CD4-positive, alpha-beta T cell (primary cell): ENCODE measurements around the gene GNG2. TPM values are rescaled to one million over a fixed set of nuclear protein-coding genes. Genes with fewer than 3 reads are reported as not detected.

ENCODE experiments used
- ATAC-seq: fragments of 200-7000 bp; cut with Tn5 transposase; one replicate; pipeline ENCODE4 v1.10.0; 2022; ENCODE audit warnings: mild to moderate bottlenecking; ENCODE audit not compliant: poor library complexity
- CTCF ChIA-PET: fragments of 350-600 bp; sonication (Branson Sonifier 250); formaldehyde crosslinking; loops from one replicate; lab custom pipeline; 2021; ENCODE audit warnings: antibody characterized with exemption, inconsistent platforms; lab: Charles Lee
- POLR2A ChIA-PET: fragments of 350-600 bp; sonication (Branson Sonifier 250); formaldehyde crosslinking; loops from one replicate; lab custom pipeline; 2021; ENCODE audit warnings: antibody characterized with exemption, inconsistent platforms; lab: Charles Lee
- DNase-seq, 14 experiments: peaks; one replicate each; pipeline ENCODE4 v3.0.0-alpha.2; 2013 to 2020; ENCODE audit warnings: mixed read lengths in 2 of 14
- H3K27ac ChIP-seq, 2 donors: one replicate each; pipeline versions ENCODE4 v1.5.1 to v1.7.0; 2013; ENCODE audit warnings: low read length in 2 of 2, low read depth in 1 of 2, mild to moderate bottlenecking in 1 of 2
- H3K27me3 ChIP-seq, 2 experiments: 1 replicate in 1 of 2; 2 replicates in 1 of 2; pipeline versions ENCODE4 v1.6.1 to v1.7.0; 2013; ENCODE audit warnings: low read length in 2 of 2, control low read depth in 1 of 2, mild to moderate bottlenecking in 1 of 2, moderate library complexity in 1 of 2; ENCODE audit not compliant: insufficient read depth in 2 of 2, control insufficient read depth in 1 of 2
- H3K36me3 ChIP-seq: one replicate; pipeline ENCODE4 v1.6.1; 2013; ENCODE audit warnings: low read length, control low read depth; ENCODE audit not compliant: insufficient read depth
- H3K4me1 ChIP-seq: one replicate; pipeline ENCODE4 v1.6.1; 2013; ENCODE audit warnings: low read length, control low read depth; ENCODE audit not compliant: insufficient read depth
- H3K4me3 ChIP-seq: one replicate; pipeline ENCODE4 v1.5.1; 2013; ENCODE audit warnings: mild to moderate bottlenecking, low read length, moderate library complexity
- H3K9me3 ChIP-seq, 2 experiments: 1 replicate in 1 of 2; 2 replicates in 1 of 2; pipeline versions ENCODE4 v1.6.1 to v1.7.0; 2013; ENCODE audit warnings: low read length in 2 of 2, mild to moderate bottlenecking in 2 of 2, control low read depth in 1 of 2, moderate library complexity in 1 of 2; ENCODE audit not compliant: control insufficient read depth in 1 of 2, insufficient read depth in 1 of 2
- H3K27ac Mint-ChIP-seq: one replicate; pipeline ENCODE4 v1.8.0; 2020; ENCODE audit warnings: mixed read lengths
- H3K27me3 Mint-ChIP-seq: one replicate; pipeline ENCODE4 v1.8.0; 2021; ENCODE audit warnings: mixed read lengths
- H3K36me3 Mint-ChIP-seq: one replicate; pipeline ENCODE4 v1.8.0; 2021; ENCODE audit warnings: low read depth, mixed read lengths
- H3K4me1 Mint-ChIP-seq: one replicate; pipeline ENCODE4 v1.8.0; 2021; ENCODE audit warnings: low read depth, mixed read lengths
- H3K4me3 Mint-ChIP-seq: one replicate; pipeline ENCODE4 v1.8.0; 2020; ENCODE audit warnings: mild to moderate bottlenecking, mixed read lengths
- H3K9me3 Mint-ChIP-seq: one replicate; pipeline ENCODE4 v1.8.0; 2020; ENCODE audit warnings: mixed read lengths
- CTCF ChIP-seq: fragments of 200-600 bp; IDR thresholded peaks from one replicate; pipeline ENCODE4 v1.8.0; 2022; ENCODE audit warnings: antibody characterized with exemption, mild to moderate bottlenecking
- intact Hi-C, 2 experiments: fragments of 100-400 bp; cut with DNase I in 1 of 2; cut with micrococcal nuclease in 1 of 2; formaldehyde crosslinking; loops; one replicate each; pipeline versions ENCODE4 v1.15.1 to v1.9.0; 2023 to 2025; cut with DNase I, micrococcal nuclease
- total RNA-seq, 174 experiments: library from RNA in 2 of 174; stranded (reverse) in 2 of 174; gene quantifications; one replicate each; pipeline ENCODE4 v1.2.3 and lab custom pipeline; 2021 to 2026

The GNG2 gene
- total RNA-seq, 2 experiments from 2014 or later, result 138 to 139 TPM

DNA sequence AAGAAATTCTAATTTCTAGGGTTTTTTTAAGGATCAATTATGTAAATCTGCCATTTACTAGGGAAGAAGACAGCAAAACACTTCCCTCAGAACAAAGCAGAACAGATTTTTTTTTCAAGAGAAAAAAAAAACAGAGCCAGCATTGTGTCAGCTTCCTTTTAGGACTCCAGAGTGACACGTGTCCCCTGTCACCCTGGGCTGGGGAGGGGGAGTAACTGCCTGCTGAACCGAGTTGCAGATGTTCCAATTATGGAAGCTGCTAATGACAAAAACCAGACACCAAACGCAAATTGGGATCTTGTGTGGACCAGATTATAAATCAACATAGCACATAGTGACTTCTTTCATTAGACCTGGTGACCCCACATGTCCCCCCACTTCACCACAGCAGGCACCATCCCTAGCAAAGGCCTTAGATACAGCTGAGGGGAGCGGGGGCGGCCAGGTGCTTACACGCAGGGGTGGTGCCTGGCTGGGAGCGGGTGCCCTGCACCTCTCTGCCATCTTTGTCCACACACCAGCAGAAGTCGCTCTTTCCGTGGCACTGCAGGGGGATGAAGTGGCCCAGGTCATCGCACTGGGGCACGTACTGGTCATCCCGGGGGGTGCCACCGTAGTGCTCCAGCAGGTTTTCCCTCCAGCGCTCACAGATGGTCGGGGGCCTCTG, 154.3 kb downstream of the GNG2 start:
- Mint-ChIP-seq H3K27me3 (peaks cover 6% of the 10 kb centered on the region), H3K27ac (no peak overlapping the region), H3K4me3 (no peak overlapping the region), H3K36me3 (peaks cover 26% of the 10 kb centered on the region), H3K9me3 (no peaks in the 10 kb centered on the region), H3K4me1 (peaks cover 2% of the 10 kb centered on the region)
- H3K4me3 ChIP-seq, result no peak overlapping the region
- H3K27me3 ChIP-seq, result no peaks in the 10 kb centered on the region
- H3K9me3 ChIP-seq, result no peaks in the 10 kb centered on the region
- ChIA-PET POLR2A (no interaction called here), CTCF (interaction anchor here (0.6 to 1.4 kb wide), 2 partner anchors 19 to 87 kb away, joined by 3 read pairs; no protein-coding TSS in a partner anchor)
- intact Hi-C loops, result no loop called here
- H3K36me3 ChIP-seq, result peaks cover 19% of the 10 kb centered on the region
- ATAC-seq (no peak), DNase-seq (no peak)
- H3K4me1 ChIP-seq, result no peaks in the 10 kb centered on the region
- H3K27ac ChIP-seq, result no peak overlapping the region
- TF ChIP-seq CTCF, result no peak

DNA sequence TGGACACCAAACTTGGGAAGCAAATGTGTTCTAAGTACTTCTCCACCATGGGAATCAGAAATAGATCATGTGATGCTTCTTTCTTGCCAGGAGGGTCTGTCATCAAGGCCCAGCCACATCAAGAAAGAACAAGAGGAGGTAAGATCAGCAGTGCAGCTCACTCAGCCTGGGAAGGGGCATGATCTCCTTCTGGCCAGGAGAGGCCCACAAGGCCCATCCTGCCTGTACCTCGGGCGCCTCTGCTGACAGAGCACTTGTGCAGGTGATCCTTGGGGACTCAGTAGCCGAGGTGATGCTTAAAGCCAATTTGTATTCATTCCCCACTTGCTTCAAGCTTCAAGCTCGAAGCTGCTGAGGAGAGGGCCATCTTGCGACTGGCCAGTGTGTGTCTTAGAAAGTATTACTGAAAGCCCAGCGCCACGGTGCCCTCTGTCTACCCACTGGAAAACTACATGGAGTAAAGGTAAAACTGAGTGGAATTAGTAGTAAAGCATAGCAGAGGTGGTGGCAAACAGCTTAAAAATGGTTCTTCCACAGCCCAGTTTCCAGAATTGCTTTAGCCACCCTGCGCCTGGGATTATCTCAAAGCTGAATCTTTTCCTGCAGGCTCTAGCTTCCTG, 155.1 kb downstream of the GNG2 start:
- DNase-seq (no peak), ATAC-seq (no peak)
- peaks cover 18% of the 10 kb centered on the region for H3K36me3 Mint-ChIP-seq
- Histone ChIP-seq H3K27me3 (no peaks in the 10 kb centered on the region), H3K9me3 (no peaks in the 10 kb centered on the region), H3K27ac (no peak overlapping the region), H3K4me1 (no peaks in the 10 kb centered on the region), H3K4me3 (no peak overlapping the region), H3K36me3 (peaks cover 12% of the 10 kb centered on the region)
- no peaks in the 10 kb centered on the region for H3K9me3 Mint-ChIP-seq
- ChIA-PET POLR2A (no interaction called here), CTCF (interaction anchor here (1.3 kb wide), 1 partner anchor 18 kb away, joined by 4 read pairs; no protein-coding TSS in a partner anchor)
- H3K27me3 Mint-ChIP-seq, result peaks cover 6% of the 10 kb centered on the region
- peaks cover 10% of the 10 kb centered on the region for H3K4me1 Mint-ChIP-seq
- no peak overlapping the region for H3K27ac Mint-ChIP-seq
- intact Hi-C loops, result no loop called here
- no peak for TF ChIP-seq CTCF
- no peak overlapping the region for H3K4me3 Mint-ChIP-seq

GRCh38 chr14:52018252-52018651, 157.8 kb downstream of the GNG2 start:
- H3K4me1 Mint-ChIP-seq, result peaks cover 26% of the 10 kb centered on the region
- DNase-seq (no peak), ATAC-seq (no peak)
- peaks cover 6% of the 10 kb centered on the region for H3K27me3 Mint-ChIP-seq
- peaks cover 8% of the 10 kb centered on the region for H3K4me1 ChIP-seq
- no peak overlapping the region for H3K4me3 Mint-ChIP-seq
- CTCF ChIA-PET, result interaction anchor here (0.5 kb wide), 1 partner anchor 1214 kb away, joined by 3 read pairs; no protein-coding TSS in a partner anchor
- H3K27ac ChIP-seq, result no peak overlapping the region
- H3K9me3 Mint-ChIP-seq, result no peaks in the 10 kb centered on the region
- H3K27me3 ChIP-seq, result no peaks in the 10 kb centered on the region
- POLR2A ChIA-PET, result no interaction called here
- H3K36me3 ChIP-seq, result no peaks in the 10 kb centered on the region
- no peak overlapping the region for H3K27ac Mint-ChIP-seq
- no peaks in the 10 kb centered on the region for H3K36me3 Mint-ChIP-seq
- no peak for TF ChIP-seq CTCF
- intact Hi-C loops, result no loop called here
- no peak overlapping the region for H3K4me3 ChIP-seq
- H3K9me3 ChIP-seq, result no peaks in the 10 kb centered on the region
